Measurements from ENCODE around the gene ZNF433. TPM values are rescaled to one million over a fixed set of nuclear protein-coding genes. Genes with fewer than 3 reads are reported as not detected.
"Not testable (repeated sequence)": the region's sequence is repeated elsewhere in the genome, so short reads cannot be mapped to it uniquely, and the experiment has no call there.

The ZNF433 gene
- total RNA-seq, 1 donor from 2014 or later = 0.29 TPM

DNA sequence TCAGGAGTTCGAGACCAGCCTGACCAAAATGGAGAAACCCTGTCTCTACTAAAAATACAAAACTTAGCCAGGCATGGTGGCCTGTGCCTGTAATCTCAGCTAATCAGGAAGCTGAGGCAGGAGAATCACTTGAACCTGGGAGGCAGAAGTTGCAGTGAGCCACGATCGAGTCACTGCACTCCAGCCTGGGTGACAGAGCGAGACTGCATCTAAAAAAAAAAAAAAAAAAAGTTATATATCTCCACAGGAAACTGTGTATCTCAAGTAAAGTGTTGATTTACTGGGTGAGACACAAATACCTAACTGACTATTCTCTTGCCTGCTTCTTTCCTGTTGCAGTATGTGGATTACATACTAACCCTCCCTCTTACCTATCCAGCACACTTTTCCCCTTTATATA lies 43.6 kb downstream of the ZNF433 start:
- intact Hi-C loops (cut with micrococcal nuclease) = not testable (repeated sequence)

DNA sequence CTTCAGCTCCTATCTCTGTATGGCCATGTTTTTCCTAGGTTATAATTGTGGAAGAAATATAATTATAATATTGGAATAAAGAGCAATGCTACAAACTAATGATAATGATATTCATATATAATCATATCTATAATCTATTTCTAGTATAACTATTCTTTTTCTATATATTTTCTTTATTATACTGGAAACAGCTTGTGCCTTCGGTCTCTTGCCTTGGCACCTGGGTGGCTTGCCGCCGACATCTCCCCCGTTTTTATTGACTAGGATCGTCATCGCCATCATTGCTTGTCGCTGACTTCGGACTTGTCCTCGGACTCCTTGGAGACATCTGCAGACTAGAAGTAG lies 46.4 kb downstream of the ZNF433 start:
- intact Hi-C loops (cut with micrococcal nuclease) = loop anchor here (1.0 to 5.0 kb wide), 5 partner anchors 64 to 678 kb away; partner anchors contain the start of genes MAN2B1, WDR83, ZNF136 and ZNF440

DNA sequence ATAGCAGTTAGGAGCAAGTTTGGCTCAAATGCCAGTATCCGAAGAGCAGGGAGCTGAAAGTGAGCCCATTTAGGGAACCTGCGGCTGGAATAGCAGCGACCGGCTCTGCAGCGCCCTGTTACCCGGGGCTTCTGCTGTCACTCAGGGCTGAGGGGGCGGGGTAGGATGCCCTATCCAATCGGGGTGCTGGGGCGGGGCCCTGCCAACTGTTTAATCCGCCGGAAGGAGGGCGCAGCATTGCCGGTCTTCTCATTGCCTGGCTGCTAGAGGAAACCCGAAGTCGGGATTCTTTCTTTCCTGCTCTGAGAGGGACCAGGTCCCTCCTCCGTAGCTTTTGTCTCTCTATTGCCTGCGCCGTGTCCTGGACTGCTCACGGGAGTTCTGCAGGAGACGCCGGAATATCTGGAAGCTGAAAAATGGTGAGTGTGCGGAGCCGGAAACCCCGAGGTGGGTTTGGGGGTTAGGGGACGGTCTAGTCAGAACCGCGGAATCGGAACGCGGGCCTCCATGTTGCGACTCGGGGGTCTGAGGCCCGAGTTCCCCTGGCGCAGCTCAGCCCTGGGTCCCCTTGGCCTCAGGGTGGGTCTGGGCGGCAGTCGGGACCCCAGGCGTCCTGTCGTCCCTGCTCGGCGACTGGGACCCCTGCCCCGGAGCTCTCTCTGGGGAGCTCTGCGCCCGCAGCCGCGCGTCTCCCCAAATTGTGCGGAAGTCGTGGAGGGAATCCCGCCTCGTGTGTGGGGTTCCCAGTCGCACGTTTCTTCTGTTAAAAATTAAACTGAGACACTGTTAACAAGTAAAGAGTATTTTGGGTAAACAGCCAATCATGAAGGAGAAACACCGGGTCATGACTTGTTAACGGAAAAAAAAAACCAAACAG lies 47.8 kb downstream of the ZNF433 start:
- intact Hi-C loops (cut with micrococcal nuclease) = loop anchor here (1.0 to 5.0 kb wide), 10 partner anchors 23 to 680 kb away; partner anchors contain the start of genes MAN2B1, WDR83, ZNF136 and ZNF20

DNA sequence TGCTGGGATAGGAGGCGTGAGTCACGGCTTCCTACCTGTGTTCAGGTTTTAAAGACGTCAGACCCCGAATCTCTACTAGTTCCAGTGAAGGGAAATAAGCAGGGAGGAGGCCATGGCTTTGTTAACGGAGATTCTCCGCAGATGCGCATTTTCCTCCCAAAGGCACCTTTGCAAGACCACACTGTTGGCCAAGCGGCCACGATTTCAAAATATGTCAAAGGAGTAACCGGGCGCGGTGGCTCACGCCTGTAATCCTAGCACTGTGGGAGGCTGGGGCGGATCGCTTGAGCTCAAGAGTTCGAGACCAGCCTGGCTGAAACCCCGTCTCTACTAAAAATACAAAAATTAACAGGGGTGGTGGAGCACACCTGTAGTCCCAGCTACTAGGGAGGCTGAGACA lies 48.7 kb downstream of the ZNF433 start:
- intact Hi-C loops (cut with micrococcal nuclease) = loop anchor here (1.0 to 5.0 kb wide), 4 partner anchors 154 to 681 kb away; partner anchors contain the start of genes MAN2B1, WDR83, ZNF20 and ZNF44

GRCh38 chr19:11984986-11985385 lies 50.5 kb downstream of the ZNF433 start:
- intact Hi-C loops (cut with micrococcal nuclease) = loop anchor here (5.0 kb wide), 2 partner anchors 173 to 682 kb away; partner anchors contain the start of genes MAN2B1, WDR83 and ZNF440

DNA sequence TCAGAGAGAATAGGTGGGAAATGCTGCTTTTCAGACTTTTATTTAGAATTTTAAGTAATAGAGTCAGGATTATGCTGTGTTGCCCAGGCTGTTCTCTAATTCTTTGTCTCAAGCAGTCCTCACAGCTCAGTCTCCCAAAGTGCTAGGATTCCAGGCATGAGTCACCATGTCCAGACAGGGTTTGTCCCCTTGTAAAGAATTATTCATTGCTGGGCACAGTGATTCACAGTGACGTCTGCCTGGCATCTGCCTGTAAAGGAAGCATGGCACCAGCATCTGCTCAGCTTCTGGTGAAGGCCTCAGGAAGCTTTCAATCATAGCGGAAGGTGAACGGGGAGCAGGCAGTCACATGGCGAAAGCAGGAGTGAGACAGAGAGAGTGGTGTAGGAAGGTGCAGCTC lies 53.0 kb downstream of the ZNF433 start:
- intact Hi-C loops (cut with micrococcal nuclease) = no loop called here

DNA sequence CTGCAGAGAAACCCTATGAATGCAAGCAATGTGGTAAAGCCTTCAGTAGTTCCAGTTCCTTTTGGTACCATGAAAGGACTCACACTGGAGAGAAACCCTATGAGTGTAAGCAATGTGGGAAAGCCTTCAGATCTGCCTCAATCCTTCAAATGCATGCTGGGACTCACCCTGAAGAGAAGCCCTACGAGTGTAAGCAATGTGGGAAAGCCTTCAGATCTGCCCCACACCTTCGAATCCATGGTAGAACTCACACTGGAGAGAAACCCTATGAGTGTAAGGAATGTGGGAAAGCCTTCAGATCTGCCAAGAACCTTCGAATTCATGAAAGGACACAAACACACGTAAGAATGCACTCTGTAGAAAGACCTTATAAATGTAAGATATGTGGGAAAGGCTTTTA lies 56.0 kb downstream of the ZNF433 start:
- intact Hi-C loops (cut with micrococcal nuclease) = no loop called here

DNA sequence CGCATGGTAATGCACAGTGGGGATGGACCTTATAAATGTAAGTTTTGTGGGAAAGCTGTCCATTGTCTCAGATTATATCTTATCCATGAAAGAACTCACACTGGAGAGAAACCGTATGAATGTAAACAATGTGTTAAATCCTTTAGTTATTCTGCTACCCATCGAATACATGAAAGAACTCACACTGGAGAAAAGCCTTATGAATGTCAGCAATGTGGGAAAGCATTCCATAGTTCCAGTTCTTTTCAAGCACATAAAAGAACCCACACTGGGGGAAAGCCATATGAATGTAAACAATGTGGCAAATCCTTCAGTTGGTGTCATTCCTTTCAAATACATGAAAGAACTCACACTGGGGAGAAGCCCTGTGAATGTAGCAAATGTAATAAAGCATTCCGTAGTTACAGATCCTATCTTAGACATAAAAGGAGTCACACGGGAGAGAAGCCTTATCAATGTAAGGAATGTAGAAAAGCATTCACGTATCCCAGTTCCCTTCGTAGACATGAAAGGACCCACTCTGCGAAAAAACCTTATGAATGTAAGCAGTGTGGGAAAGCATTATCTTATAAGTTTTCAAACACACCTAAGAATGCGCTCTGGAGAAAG lies 56.9 kb downstream of the ZNF433 start:
- intact Hi-C loops (cut with micrococcal nuclease) = no loop called here

GRCh38 chr19:11973019-11973810 lies 62.3 kb downstream of the ZNF433 start:
- intact Hi-C loops (cut with micrococcal nuclease) = no loop called here

GRCh38 chr19:11971041-11971440 lies 64.4 kb downstream of the ZNF433 start:
- intact Hi-C loops (cut with micrococcal nuclease) = no loop called here

- intact Hi-C loops (cut with micrococcal nuclease) = no loop called here
These were observed 65.3 kb downstream of the ZNF433 start for GRCh38 chr19:11970174-11970573.

DNA sequence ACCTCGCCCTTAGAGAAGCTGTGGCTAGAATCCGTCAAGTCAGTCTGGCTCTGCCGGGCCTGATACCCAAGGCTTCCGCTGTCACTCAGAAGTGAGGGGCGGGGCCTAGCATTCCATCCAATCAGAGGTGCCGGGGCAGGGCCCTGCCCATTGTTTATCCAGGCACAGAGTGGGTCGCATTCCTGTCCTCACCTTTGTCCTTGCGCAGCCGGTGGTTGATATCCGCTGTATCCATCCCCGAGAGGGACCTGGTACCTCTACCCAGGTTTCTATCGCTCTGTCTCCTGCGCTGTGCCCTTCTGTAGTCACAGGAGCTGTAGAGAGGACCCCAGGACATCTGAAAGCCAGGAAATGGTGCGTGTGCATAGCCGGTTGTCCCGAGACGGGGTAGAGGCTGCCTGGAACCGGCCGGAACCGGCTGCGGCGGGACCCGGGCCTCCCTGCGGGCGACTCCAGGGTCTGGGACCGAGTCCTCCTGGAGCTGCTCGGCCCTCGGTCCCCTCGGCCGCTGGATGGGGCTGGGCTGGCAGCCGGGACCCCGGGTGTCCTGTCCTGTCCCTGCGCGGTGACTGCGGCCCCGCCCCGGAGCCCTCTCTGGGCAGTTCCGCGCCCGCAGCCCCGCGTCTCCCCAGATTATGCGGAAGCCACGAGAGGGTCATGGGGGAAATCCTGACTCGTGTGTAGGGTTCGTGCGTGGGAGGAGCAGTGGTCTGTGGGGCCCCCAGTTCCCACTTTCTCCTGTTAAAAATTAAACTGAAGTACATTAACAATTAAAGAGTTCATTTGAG lies 70.4 kb downstream of the ZNF433 start, which contains the start of gene ZNF763:
ZNF763 (plus strand) TSS at position 183 of the 788 bp plus-strand sequence; CDS start at position 352, 169 bp downstream.
- intact Hi-C loops (cut with micrococcal nuclease) = loop anchor here (1.0 kb wide), 4 partner anchors 23 to 176 kb away; partner anchors contain the start of gene ZNF491

Other genes with a start within 250 kb of the ZNF433 start
- gene ZNF491, start 237.2 kb downstream of the ZNF433 start, total RNA-seq = 0.44 and 1.1 TPM in 2 replicates
- gene ZNF440, start 221.4 kb downstream of the ZNF433 start, total RNA-seq = 11.4 and 11.9 TPM in 2 replicates
- gene ZNF439, start 187.0 kb downstream of the ZNF433 start, total RNA-seq = 6.1 and 7.4 TPM in 2 replicates
- gene ZNF69, start 147.9 kb downstream of the ZNF433 start, total RNA-seq = 0.98 and 1.3 TPM in 2 replicates
- gene ZNF700, start 110.6 kb downstream of the ZNF433 start, total RNA-seq = 15.8 and 16.4 TPM in 2 replicates
- gene ZNF763, start 70.6 kb downstream of the ZNF433 start, total RNA-seq = 1.1 and 1.7 TPM in 2 replicates
- 0.32 and 0.54 TPM in 2 replicates for gene ZNF878, start 17.3 kb upstream of the ZNF433 start, total RNA-seq
- gene ZNF844, start 29.1 kb upstream of the ZNF433 start, total RNA-seq = 0.54 and 0.78 TPM in 2 replicates
- 1.2 and 4.5 TPM in 2 replicates for gene ZNF20, start 104.7 kb upstream of the ZNF433 start, total RNA-seq
- gene ZNF625, start 121.1 kb upstream of the ZNF433 start, total RNA-seq = 3.1 and 4.0 TPM in 2 replicates
- 13.1 and 17.5 TPM in 2 replicates for gene ZNF136, start 127.4 kb upstream of the ZNF433 start, total RNA-seq

All from T-helper 1 cell treated with Interleukin-12 subunit alpha and Interleukin-12 subunit beta and Interleukin-4 antibody, amounts not matched to agents 30 ng/mL and 1 ng/mL, for 36 hours (primary cell).